Activated naive CD8-positive, alpha-beta T cell treated with anti-CD3 and anti-CD28 coated beads for 36 hours (primary cell): ENCODE measurements around the gene DEGS2. TPM values are rescaled to one million over a fixed set of nuclear protein-coding genes. Genes with fewer than 3 reads are reported as not detected.
"Not testable (repeated sequence)": the region's sequence is repeated elsewhere in the genome, so short reads cannot be mapped to it uniquely, and the experiment has no call there.

Experiments
- DNase-seq: peaks from one replicate; pipeline ENCODE4 v3.0.0; 2021
- H3K27ac Mint-ChIP-seq: one replicate; pipeline ENCODE4 v1.8.0; 2022; ENCODE audit warnings: mild to moderate bottlenecking, moderate library complexity, mixed read lengths
- H3K27me3 Mint-ChIP-seq: one replicate; pipeline ENCODE4 v1.8.0; 2022; ENCODE audit warnings: mild to moderate bottlenecking, mixed read lengths
- H3K36me3 Mint-ChIP-seq: one replicate; pipeline ENCODE4 v1.8.0; 2021; ENCODE audit warnings: mild to moderate bottlenecking, mixed read lengths
- H3K4me1 Mint-ChIP-seq: one replicate; pipeline ENCODE4 v1.8.0; 2021; ENCODE audit warnings: mixed read lengths
- H3K4me3 Mint-ChIP-seq: one replicate; pipeline ENCODE4 v1.8.0; 2022; ENCODE audit warnings: mild to moderate bottlenecking, moderate library complexity, mixed read lengths
- H3K9me3 Mint-ChIP-seq: one replicate; pipeline ENCODE4 v1.8.0; 2022; ENCODE audit warnings: mixed read lengths
- total RNA-seq, 2 experiments: library from RNA; stranded (reverse); gene quantifications; one replicate each; pipeline ENCODE4 v1.2.3, GENCODE V29; 2021

DEGS2 gene
- total RNA-seq = 1 to 10 TPM; 1.6 to 1.8 TPM

- DNase-seq = peak; percentile 61
- H3K4me3 Mint-ChIP-seq = peak within 1 kb of the TSS; percentile 51
- H3K27ac Mint-ChIP-seq = no peak within 1 kb of the TSS
- peaks cover 3% of the 10 kb centered on the region for H3K4me1 Mint-ChIP-seq
- peaks cover 5% of the 10 kb centered on the region for H3K9me3 Mint-ChIP-seq
- peaks cover 1% of the 10 kb centered on the region for H3K36me3 Mint-ChIP-seq
- H3K27me3 Mint-ChIP-seq = peaks cover 26% of the 10 kb centered on the region
Observed at GRCh38 chr14:100159094-100159864, at the start of gene DEGS2. DEGS2 (minus strand) TSS chr14:100159645; CDS start chr14:100159587, 58 bp downstream.

- not testable (repeated sequence) for H3K4me3 Mint-ChIP-seq
Observed at GRCh38 chr14:100208136-100208535, 48.7 kb upstream of the DEGS2 start.

GRCh38 chr14:100207588-100207987 lies 48.1 kb upstream of the DEGS2 start:
- H3K4me1 Mint-ChIP-seq, H3K27ac Mint-ChIP-seq, H3K36me3 Mint-ChIP-seq, H3K9me3 Mint-ChIP-seq, H3K27me3 Mint-ChIP-seq, DNase-seq, H3K4me3 Mint-ChIP-seq: not testable (repeated sequence)

More at GRCh38 chr14:100208136-100208535, 48.7 kb upstream of the DEGS2 start:
- not testable (repeated sequence) for DNase-seq, H3K9me3 Mint-ChIP-seq, H3K36me3 Mint-ChIP-seq, H3K4me1 Mint-ChIP-seq, H3K27me3 Mint-ChIP-seq, H3K27ac Mint-ChIP-seq

- not testable (repeated sequence) for H3K27ac Mint-ChIP-seq, H3K4me3 Mint-ChIP-seq
Observed at GRCh38 chr14:100204835-100205167, 45.4 kb upstream of the DEGS2 start.

GRCh38 chr14:100203962-100204834 lies 44.8 kb upstream of the DEGS2 start:
- no peaks in the 10 kb centered on the region for H3K36me3 Mint-ChIP-seq
- H3K27ac Mint-ChIP-seq = no peak overlapping the region
- H3K4me1 Mint-ChIP-seq = no peaks in the 10 kb centered on the region
- H3K9me3 Mint-ChIP-seq = no peaks in the 10 kb centered on the region
- DNase-seq = no peak
- H3K27me3 Mint-ChIP-seq = no peaks in the 10 kb centered on the region
- H3K4me3 Mint-ChIP-seq = no peak overlapping the region

More at GRCh38 chr14:100204835-100205167, 45.4 kb upstream of the DEGS2 start:
- not testable (repeated sequence) for H3K4me1 Mint-ChIP-seq, H3K36me3 Mint-ChIP-seq, H3K27me3 Mint-ChIP-seq, H3K9me3 Mint-ChIP-seq, DNase-seq

GRCh38 chr14:100203146-100203545 lies 43.7 kb upstream of the DEGS2 start:
- H3K9me3 Mint-ChIP-seq = no peaks in the 10 kb centered on the region
- no peak overlapping the region for H3K27ac Mint-ChIP-seq
- no peaks in the 10 kb centered on the region for H3K4me1 Mint-ChIP-seq
- no peaks in the 10 kb centered on the region for H3K27me3 Mint-ChIP-seq
- no peak for DNase-seq
- no peak overlapping the region for H3K4me3 Mint-ChIP-seq
- H3K36me3 Mint-ChIP-seq = no peaks in the 10 kb centered on the region

- H3K36me3 Mint-ChIP-seq = no peaks in the 10 kb centered on the region
- no peaks in the 10 kb centered on the region for H3K4me1 Mint-ChIP-seq
- H3K4me3 Mint-ChIP-seq = no peak overlapping the region
- no peak overlapping the region for H3K27ac Mint-ChIP-seq
- no peaks in the 10 kb centered on the region for H3K27me3 Mint-ChIP-seq
- no peaks in the 10 kb centered on the region for H3K9me3 Mint-ChIP-seq
- DNase-seq = no peak
Observed at GRCh38 chr14:100202712-100203111, 43.3 kb upstream of the DEGS2 start.

GRCh38 chr14:100201701-100202100 lies 42.3 kb upstream of the DEGS2 start:
- Mint-ChIP-seq H3K27ac (no peak overlapping the region), H3K36me3 (no peaks in the 10 kb centered on the region), H3K27me3 (no peaks in the 10 kb centered on the region), H3K4me3 (no peak overlapping the region), H3K9me3 (no peaks in the 10 kb centered on the region), H3K4me1 (no peaks in the 10 kb centered on the region)
- DNase-seq = no peak

GRCh38 chr14:100200311-100200710 lies 40.9 kb upstream of the DEGS2 start:
- no peaks in the 10 kb centered on the region for H3K36me3 Mint-ChIP-seq
- no peak overlapping the region for H3K4me3 Mint-ChIP-seq
- no peaks in the 10 kb centered on the region for H3K27me3 Mint-ChIP-seq
- no peaks in the 10 kb centered on the region for H3K9me3 Mint-ChIP-seq
- H3K27ac Mint-ChIP-seq = no peak overlapping the region
- DNase-seq = no peak
- H3K4me1 Mint-ChIP-seq = no peaks in the 10 kb centered on the region

GRCh38 chr14:100199240-100199860 lies 39.9 kb upstream of the DEGS2 start:
- H3K27me3 Mint-ChIP-seq = no peaks in the 10 kb centered on the region
- peaks cover under 1% of the 10 kb centered on the region for H3K4me1 Mint-ChIP-seq
- no peaks in the 10 kb centered on the region for H3K9me3 Mint-ChIP-seq
- no peaks in the 10 kb centered on the region for H3K36me3 Mint-ChIP-seq
- no peak for DNase-seq
- H3K4me3 Mint-ChIP-seq = no peak overlapping the region
- H3K27ac Mint-ChIP-seq = no peak overlapping the region

- Mint-ChIP-seq H3K9me3 (no peaks in the 10 kb centered on the region), H3K36me3 (no peaks in the 10 kb centered on the region), H3K4me3 (peak overlapping the region; percentile 62), H3K4me1 (peaks cover 10% of the 10 kb centered on the region), H3K27me3 (no peaks in the 10 kb centered on the region), H3K27ac (peak overlapping the region; percentile 90)
- no peak for DNase-seq
Observed at GRCh38 chr14:100193417-100194357, 34.2 kb upstream of the DEGS2 start.

- peak overlapping the region; percentile 90 for H3K27ac Mint-ChIP-seq
- H3K36me3 Mint-ChIP-seq = no peaks in the 10 kb centered on the region
- H3K4me3 Mint-ChIP-seq = peak overlapping the region; percentile 77
- peak; percentile 100 for DNase-seq
- peaks cover 10% of the 10 kb centered on the region for H3K4me1 Mint-ChIP-seq
- no peaks in the 10 kb centered on the region for H3K9me3 Mint-ChIP-seq
- no peaks in the 10 kb centered on the region for H3K27me3 Mint-ChIP-seq
Observed at GRCh38 chr14:100192672-100193416, 33.4 kb upstream of the DEGS2 start.

- DNase-seq = no peak
- no peaks in the 10 kb centered on the region for H3K36me3 Mint-ChIP-seq
- no peaks in the 10 kb centered on the region for H3K9me3 Mint-ChIP-seq
- H3K4me3 Mint-ChIP-seq = peak overlapping the region; percentile 77
- H3K27ac Mint-ChIP-seq = peak overlapping the region; percentile 85
- H3K4me1 Mint-ChIP-seq = peaks cover 10% of the 10 kb centered on the region
- H3K27me3 Mint-ChIP-seq = no peaks in the 10 kb centered on the region
Observed at GRCh38 chr14:100192250-100192671, 32.8 kb upstream of the DEGS2 start.
